Measurements from ENCODE around the gene SNX33. TPM values are rescaled to one million over a fixed set of nuclear protein-coding genes. Genes with fewer than 3 reads are reported as not detected.
"Not testable (repeated sequence)": the region's sequence is repeated elsewhere in the genome, so short reads cannot be mapped to it uniquely, and the experiment has no call there.

SNX33 gene, protein sequence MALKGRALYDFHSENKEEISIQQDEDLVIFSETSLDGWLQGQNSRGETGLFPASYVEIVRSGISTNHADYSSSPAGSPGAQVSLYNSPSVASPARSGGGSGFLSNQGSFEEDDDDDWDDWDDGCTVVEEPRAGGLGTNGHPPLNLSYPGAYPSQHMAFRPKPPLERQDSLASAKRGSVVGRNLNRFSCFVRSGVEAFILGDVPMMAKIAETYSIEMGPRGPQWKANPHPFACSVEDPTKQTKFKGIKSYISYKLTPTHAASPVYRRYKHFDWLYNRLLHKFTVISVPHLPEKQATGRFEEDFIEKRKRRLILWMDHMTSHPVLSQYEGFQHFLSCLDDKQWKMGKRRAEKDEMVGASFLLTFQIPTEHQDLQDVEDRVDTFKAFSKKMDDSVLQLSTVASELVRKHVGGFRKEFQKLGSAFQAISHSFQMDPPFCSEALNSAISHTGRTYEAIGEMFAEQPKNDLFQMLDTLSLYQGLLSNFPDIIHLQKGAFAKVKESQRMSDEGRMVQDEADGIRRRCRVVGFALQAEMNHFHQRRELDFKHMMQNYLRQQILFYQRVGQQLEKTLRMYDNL
- 11.8 TPM for total RNA-seq (ENCODE audit: insufficient read depth, low replicate concordance)

DNA sequence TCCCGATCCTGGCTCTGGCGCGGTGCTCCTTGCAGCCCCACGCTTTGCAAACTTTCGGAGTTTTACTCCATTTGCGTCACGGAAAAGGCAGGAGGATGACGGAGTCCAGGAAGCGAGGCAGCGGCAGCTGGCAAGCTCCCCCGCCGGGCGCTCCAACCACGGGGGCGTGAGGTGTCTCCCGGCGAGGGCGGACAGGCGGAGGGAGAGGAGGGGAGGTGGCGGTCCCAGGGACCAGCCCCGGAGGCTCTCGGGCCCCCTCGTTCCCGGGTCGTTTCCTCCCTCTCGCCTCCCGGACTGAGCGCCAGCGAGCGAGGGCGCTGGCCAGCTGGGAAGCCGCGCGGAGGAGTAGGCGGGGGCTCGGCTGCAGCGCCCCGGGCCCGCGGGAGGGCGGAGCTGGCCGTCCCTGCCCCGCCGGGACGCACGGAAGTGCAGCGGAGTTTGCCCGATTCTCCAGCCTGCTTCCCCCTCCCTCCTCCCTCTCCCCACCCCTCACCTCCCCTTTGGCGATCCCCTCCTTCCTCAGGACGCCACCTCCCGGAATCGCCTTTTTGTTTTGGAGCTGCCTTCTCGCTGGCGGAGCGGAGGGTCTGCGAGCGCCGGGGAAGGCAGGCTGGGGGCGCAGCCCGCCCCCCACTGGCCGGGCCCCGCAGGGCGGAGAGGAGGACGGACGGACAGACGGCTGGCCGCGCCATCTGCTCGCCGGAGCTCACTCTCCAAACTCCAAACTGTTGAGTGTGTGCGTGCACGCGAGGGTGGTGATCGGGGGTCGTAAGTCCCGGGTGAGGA, at the start of gene SNX33:
Gene SNX33, plus strand, starts transcription at position 543 of the 786 bp plus-strand sequence. CDS start 1,191 bp downstream, outside the sequence.
- DNase-seq (ENCODE audit: low spot score): peak; percentile 92

DNA sequence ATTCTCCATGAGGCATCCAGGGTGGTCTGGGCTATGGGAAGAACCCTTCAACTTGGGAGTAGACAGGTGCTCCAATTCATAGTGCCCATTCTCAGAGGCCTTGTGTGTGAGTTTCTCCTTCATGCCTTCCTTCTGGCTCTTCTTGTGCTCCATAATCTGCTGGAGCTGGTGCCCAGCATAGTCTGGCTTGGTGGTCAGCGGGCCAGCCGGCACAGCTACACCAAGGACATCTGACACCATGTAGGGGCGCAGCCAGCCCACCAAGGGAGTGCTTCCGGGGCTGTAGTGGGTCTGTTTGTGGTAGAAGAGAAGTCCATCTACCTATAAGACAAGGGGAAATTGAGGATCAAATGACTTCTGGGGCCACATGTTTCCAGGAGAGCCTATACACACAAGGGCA, 49.4 kb upstream of the SNX33 start:
- no peak for DNase-seq (ENCODE audit: low spot score)

DNA sequence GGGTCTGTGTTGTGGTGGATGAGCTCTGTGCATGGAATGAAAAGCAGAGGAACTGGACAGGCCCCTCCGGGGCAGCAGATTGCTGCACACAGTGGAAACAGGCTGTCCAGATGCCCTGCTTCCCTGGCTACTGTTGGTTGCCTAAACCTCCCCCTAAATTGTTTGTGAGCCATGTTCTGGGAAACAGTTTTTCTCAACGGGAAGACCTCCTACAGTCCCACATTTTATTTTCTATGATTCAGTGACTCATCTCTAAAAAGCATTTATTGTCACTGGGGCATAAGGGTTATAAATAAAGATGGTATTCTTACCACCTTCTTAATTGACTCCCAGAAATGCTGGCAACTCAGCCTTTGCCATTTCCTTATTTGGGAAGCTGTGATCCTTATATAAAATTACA, 48.3 kb upstream of the SNX33 start:
- no peak for DNase-seq (ENCODE audit: low spot score)

DNA sequence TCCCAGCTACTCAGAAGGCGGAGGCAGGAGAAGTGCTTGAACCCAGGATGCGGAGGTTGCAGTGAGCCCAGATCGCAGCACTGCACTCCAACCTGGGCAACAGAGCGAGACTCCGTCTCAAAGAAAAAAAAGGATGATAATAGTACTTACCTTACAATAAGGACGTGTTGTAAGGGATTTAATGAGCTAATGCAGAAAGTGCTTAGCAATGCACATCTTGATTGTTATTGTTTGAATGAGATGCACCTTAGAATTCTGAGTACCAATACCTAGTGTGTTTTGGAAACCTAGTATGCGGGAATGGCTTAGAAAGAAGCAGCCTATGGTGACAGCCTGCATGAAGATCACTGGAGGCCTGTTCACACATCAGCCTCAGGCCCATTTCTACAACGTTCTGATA, 41.7 kb upstream of the SNX33 start:
- no peak for DNase-seq (ENCODE audit: low spot score)

DNA sequence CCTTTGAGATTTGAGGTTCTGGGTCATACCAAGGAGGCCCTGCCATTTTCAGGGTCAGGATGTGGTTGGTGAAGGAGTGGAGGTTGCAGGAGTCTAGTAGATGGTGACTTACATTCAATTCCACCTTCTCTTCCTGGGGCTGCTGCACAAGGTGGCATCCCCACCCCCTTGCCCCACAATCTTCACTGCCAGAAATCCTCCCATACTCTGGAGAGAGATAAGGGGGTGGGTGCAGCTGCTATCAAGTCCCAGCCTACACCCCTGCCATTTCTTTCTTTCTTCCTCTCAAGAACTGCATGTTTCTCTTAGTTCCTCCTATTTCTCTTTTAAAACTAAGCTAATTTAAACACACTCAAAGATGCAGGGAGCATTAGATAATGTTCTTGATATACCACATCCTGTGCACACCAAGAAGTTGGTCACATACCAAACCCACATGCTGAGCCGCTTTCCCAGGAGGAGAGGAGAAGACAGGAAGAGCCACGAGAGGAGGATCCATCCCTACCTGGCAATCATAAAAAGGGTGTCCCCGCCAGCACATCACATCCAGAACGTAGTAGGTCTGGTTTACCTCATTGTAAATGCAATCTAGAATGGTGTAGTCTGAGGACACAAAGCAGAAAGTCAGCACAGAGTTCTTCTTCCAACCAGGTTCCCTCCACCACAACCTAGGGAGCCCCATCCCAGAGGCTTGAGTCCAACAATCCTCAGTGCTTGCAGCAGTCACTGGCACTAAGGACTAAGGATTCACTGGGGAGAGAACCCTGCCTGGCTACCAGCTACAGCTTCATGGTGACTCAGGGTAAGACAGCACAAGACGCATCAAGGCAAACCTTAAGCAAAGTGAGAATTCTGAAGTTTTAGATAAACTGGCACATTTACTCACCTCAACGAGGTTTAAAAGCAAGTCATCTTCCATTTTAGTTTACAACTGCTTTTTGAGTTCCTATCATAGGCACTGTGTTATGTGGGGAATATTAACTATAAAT, 40.7 kb upstream of the SNX33 start:
- no peak for DNase-seq (ENCODE audit: low spot score)

DNA sequence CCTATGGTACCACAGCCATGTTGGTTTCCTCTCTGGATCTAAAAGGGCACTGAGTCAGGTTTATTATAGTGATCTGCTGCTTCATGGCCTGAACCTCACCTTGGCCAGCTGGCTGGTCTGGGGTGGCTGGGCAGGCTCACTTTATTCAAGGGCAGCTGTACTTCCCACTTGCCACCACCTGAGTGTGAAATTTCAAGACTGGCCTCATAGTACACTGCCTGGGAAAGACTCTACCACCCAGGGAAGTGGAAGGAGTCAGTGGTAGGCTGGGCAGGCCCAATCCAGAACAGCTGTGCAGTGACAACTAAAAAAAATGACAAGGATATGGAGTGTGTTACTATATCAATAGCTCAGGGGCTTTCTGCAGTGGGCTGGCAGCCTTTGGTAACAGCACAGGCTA, 30.9 kb upstream of the SNX33 start:
- no peak for DNase-seq (ENCODE audit: low spot score)

DNA sequence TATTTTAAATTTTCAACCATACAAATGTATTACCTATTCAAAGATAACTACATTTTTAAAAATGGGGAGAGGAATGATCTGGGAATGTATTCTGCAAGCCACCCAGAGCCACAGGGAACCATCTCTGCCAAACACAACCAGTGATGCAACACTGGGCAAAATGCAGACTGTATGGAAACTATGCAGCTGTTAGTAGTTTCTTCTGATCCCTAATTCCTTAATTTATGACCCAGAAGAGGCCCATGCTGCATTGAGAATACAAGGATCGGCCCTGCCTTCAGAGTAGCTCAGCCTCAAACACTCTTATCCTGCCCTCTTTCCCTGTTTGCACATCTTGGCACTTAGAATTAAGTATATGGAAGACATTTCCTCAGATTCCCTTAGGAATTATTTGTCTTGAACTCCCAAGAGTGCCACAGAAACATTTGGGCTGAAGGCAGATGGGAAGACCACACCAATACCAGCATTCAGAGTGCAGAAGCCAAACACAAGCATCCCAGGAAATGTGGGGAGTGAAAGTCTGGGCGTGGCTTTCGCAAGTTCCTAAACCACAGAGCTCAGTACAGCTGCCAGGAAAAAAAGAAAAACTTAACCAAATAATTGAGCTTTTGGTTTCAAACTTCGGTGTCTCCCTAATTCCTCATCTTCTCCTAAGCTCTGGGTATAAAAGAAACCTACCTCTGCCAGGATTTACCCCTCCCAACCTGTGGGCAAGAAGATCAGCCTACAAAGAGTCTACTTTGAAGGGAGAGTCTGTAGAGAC, 27.5 kb upstream of the SNX33 start:
- DNase-seq (ENCODE audit: low spot score): peak; percentile 90

DNA sequence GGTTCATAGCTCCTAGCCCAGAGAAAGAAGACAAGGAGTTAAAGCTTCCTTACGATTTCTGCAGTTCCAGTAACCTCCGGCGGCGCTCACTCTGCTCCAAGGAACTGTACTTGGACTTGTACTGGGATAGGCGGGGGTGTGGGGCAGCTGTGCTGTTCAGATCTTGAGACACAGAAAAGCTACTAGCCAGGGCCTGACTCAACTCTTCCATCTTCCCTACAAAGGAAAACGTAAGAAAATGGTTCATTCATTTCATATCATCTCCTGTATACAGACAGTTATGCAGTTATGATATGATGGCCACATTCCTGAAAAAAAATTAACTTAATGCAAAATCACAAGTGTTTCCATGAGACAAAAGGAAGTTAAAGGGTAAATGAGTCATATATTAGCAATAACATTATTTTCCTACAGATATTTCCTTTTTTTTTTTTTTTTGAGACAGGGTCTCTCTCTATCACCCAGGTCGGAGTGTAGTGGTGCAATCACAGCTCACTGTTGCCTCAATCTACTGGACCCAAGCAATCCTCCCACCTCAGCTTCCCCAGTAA, 26.8 kb upstream of the SNX33 start:
- peak; percentile 95 for DNase-seq (ENCODE audit: low spot score)

DNA sequence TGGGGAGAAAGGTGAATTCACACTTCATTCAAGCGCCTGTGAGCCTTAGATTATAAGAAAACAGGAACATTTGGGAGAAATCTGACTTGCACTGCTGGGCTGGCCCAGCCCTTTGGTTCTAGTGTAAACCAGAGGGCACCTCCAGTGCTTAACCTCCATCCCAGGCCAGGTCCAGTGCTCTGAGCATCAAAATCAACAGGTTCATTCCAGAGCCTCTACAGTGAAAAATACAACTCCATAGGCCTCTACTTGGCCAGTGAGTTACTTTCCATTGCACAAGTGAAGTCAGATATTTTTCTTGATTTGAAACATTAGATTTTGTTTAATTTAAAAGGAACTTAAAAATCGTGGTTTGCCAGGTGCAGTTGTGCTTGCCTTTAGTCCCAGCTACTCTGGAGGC, 25.2 kb upstream of the SNX33 start:
- DNase-seq (ENCODE audit: low spot score): no peak

DNA sequence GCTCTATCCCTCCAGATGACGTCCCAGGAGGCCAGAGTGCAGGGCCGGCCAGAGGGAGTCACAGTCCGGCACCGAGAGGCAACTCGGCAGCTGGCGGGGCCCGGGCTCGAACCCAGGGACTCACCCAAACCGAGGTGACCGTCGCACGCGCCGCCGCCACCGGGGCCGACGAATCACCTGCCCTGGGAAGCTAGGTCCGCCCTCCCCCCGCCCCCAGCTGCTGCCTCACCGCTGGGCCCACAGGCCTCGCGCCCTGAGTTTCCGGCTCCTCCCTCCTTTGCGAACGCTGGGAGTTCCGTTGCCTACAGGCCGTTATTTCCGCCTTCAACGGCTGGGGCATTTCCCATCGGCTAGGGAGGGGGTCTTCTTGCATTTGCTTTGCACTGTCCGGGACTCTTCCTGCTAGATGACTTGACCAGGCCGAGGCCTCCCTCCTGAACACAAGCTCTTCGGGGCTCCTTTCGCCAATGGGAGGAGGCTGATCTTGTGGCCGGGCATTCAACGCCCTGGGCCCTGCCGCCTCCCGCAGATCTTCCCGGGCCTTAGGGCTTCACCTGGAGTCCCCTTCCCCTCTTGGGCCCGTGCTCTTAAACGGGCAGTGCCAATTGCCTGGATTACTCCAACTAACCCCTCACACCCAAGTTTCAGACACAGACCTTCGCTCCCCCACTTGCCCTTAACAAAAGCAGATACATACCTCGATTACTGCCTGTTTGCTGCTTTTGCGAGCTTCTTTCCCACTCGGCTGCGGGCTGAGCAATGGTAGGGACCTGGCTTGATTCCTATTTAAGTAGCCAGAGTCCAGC, 22.0 kb upstream of the SNX33 start, which contains the start of gene SNUPN:
Gene SNUPN, minus strand, starts transcription at position 184 of the 806 bp plus-strand sequence. CDS start 4,674 bp downstream, outside the sequence.
- peak; percentile 98 for DNase-seq (ENCODE audit: low spot score)

DNA sequence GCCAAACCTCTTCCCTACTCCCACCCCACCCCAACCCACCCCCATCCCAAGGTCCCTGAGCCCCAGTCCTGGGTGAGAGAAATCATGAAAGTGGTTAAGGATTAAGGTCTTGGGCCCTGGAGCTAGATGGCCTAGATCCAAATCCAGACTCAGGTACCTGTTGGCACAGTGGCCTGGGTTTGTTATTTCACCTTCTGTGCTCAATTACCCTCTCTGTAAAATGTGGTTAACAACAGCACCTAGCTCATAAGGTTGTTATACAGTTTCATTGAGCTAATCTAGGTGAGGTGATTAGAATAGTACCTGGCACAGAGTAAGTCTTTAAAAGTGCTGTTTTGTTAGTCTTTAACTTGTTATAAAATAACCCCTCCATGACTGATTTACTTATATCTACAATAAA, 15.8 kb upstream of the SNX33 start:
- DNase-seq (ENCODE audit: low spot score): no peak

DNA sequence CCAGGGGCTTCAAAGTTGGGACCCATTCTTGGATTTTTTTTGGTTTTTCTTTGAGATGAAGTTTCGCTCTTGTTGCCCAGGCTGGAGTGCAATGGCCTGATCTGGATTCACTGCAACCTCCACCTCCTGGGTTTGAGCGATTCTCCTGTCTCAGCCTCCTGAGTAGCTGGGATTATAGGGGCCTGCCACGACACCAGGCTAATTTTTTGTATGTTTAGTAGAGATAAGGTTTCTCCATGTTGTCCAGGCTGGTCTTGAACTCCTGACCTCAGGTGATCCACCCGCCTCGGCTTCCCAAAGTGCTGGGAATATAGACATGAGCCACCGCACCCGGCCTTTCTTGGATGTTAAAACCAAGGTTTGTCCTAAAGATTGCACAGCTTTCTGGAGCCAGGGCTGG, 13.8 kb upstream of the SNX33 start:
- DNase-seq (ENCODE audit: low spot score): not testable (repeated sequence)

DNA sequence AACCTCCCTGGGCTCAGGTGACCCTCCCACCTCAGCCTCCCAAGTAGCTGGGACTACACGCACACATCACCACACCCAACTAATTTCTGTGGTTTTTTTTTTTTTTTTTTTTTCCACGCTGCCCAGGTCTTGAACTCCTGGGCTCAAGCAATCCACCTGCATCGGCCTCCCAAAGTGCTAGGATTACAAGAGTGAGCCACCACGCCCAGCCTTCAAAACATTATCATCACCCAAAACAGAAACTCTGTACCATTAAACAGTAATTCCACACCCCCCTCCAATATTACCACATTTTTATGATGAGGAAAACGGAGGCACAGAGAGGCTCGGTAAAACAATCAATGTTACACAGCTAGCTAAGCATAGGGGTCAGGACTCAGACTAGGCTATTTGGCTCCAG, 11.7 kb upstream of the SNX33 start:
- DNase-seq (ENCODE audit: low spot score): no peak

DNA sequence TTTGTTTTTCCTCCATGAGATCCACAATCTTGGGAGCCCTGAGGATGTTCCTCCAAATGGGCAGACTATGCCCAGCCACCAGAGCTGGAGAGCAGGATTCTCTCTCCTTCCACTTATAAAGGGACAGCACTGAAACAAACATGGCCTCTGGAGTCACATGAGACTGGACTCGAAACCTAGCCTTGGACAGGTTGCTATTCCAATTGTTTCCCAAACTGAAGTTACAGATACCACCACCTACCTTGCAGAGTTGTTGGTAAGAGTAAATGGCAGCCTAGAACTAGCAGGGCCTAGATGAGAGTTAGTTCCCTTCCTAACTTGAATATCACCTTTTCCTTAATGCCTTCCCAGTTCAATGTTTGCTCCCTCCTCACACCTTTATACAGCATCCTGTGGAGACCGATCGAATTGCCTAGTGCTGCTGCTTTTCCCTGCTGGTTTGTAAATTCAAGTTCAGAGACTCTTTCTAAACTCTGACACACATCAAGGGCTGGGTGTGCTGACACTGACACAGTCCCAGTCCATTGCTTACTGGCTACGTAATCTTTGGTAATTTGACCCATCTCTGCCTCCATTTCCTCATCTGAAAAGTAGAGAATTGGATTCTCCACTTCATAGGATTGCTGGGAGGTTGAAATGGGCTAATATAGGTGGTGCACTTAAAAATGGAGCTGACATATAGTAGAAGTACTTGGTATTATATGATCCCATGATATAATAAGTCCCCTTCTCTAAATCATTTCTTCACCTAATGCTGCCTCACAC, 10.3 kb upstream of the SNX33 start:
- DNase-seq (ENCODE audit: low spot score): no peak

DNA sequence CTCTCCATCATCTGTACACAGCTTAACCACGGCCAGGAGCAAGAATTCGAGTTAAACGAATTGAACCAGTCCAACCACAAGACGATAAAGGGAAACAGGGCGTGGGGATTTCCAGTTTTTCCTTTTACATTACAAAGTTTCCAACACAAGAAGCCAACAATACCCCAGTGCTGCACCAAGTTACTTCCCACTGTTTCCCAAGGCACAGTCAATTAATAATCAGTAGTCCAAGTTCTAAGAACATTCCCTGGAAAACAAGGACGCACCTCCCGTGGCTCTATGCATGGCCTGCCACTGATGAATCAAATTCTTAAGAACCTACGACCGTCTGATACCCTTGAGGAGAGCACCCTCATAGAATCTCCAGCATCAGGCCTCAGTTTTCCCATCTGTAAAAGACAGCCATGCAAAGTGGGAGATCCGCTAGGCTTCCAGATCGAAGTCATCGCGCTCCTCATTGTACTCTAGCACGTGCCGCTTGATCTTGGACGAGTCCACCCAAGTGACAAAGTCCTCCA, 8.5 kb upstream of the SNX33 start:
- DNase-seq (ENCODE audit: low spot score): no peak

DNA sequence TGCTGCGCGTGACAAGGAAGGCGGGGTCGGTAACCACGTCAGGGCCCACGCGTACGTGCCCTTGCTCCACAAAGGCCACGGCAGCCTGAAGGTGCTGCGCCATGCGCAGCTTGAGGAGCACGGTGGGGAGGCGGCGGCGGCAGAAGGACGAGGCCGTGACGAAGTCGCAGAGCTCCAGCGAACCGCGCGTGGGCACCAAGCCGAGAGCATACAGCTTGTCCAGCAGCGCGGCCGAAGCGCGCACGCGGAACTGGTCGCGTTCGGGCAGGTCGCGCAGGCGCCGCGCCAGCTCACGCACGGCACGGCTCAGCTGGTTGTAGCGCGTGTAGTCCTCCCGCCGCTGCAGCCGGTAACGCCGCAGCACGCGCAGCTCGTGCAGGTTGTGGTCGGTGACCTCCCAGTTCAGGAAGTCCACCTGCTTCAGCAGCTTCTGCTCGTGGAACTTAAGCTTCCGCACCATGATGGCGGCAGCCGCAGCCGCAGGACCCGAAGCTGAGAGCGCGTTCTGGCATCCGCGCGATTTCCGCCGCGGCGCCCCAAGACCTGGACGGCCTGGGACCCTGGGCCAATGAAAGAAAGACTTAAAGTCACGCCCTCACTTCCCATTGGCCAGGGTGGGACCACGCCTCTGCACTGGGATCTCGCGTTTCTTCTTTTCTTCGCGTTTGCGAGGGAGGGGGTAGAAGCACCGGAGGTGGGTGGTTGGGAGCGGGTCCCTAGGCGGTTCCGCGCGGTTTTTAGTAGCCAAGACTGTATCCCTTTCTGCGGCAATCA, 7.8 kb upstream of the SNX33 start, which contains the start of gene IMP3:
Gene IMP3, minus strand, starts transcription at position 516 of the 774 bp plus-strand sequence. Its CDS starts 56 bp downstream, at position 460.
- peak; percentile 99 for DNase-seq (ENCODE audit: low spot score)

Measured in umbilical cord (tissue), 2 donors.